Kidney (tissue), 14 donors: ENCODE data around the gene MEAF6. TPM values are rescaled to one million over a fixed set of nuclear protein-coding genes. Genes with fewer than 3 reads are reported as not detected.

Experiments used
- DNase-seq, 5 donors: peaks; one replicate each; pipeline ENCODE4 v3.0.0-alpha.2; 2013 to 2020
- FAIRE-seq: peaks from 2 replicates; lab custom pipeline; 2012; peaks lifted over from hg19 to GRCh38; lab: Jason Lieb, UNC
- H3K27ac ChIP-seq, 2 donors: one replicate each; pipeline ENCODE4 v1.7.0; 2013; ENCODE audit warnings: low read depth in 2 of 2, low read length in 2 of 2, inconsistent platforms in 1 of 2
- H3K27me3 ChIP-seq: one replicate; pipeline ENCODE4 v1.7.1; 2013; ENCODE audit warnings: low read length, inconsistent platforms; ENCODE audit not compliant: control insufficient read depth, insufficient read depth
- H3K36me3 ChIP-seq, 3 donors: one replicate each; pipeline versions ENCODE4 v1.7.0 to v1.7.1; 2013; ENCODE audit warnings: low read length in 3 of 3, control low read depth in 1 of 3, inconsistent platforms in 1 of 3; ENCODE audit not compliant: insufficient read depth in 3 of 3, control insufficient read depth in 2 of 3
- H3K4me1 ChIP-seq, 3 donors: one replicate each; pipeline versions ENCODE4 v1.7.0 to v1.7.1; 2013; ENCODE audit warnings: low read length in 3 of 3, inconsistent platforms in 1 of 3, low read depth in 1 of 3; ENCODE audit not compliant: control insufficient read depth in 2 of 3, insufficient read depth in 2 of 3
- H3K4me3 ChIP-seq, 3 donors: one replicate each; pipeline versions ENCODE4 v1.7.0 to v1.8.1; 2013; ENCODE audit warnings: low read length in 3 of 3, control low read depth in 1 of 3, inconsistent platforms in 1 of 3
- H3K9ac ChIP-seq, 3 donors: one replicate each; pipeline versions ENCODE4 v1.7.0 to v1.7.1; 2013; ENCODE audit warnings: low read length in 3 of 3, control low read depth in 1 of 3, inconsistent platforms in 1 of 3
- H3K9me3 ChIP-seq, 3 donors: one replicate each; pipeline versions ENCODE4 v1.7.0 to v1.7.1; 2013; ENCODE audit warnings: low read length in 3 of 3, control low read depth in 1 of 3, inconsistent platforms in 1 of 3; ENCODE audit not compliant: control insufficient read depth in 2 of 3, insufficient read depth in 1 of 3
- intact Hi-C: fragments of 100-400 bp; cut with DNase I; formaldehyde crosslinking; loops from one replicate; pipeline ENCODE4 v1.11.1; 2022
- polyA plus RNA-seq: library from polyadenylated mRNA; stranded (reverse); fragments of 350-450 nt; fragmentation: Illumina TruSeq; extraction: RNeasy Lipid Tissue Mini Kit (QIAGEN cat#74804); gene quantifications from one replicate; pipeline ENCODE4 v1.2.3, GENCODE V29; 2014; ENCODE audit warnings: low read depth, low replicate concordance; ENCODE audit not compliant: insufficient read depth
- total RNA-seq: library from RNA; stranded (reverse); fragmentation: NEBNext Ultra II Directional; extraction: Animal tissue kit (Norgen Biotek cat#: 25700); gene quantifications from one replicate; pipeline ENCODE4 v1.2.1, GENCODE V29; 2021
- TF ChIP-seq, protein P1 (sequence below): IDR thresholded peaks from 3 replicates; pipeline ENCODE4 v1.5.1; 2012; ENCODE audit warnings: mild to moderate bottlenecking, moderate library complexity, borderline replicate concordance; ENCODE audit not compliant: insufficient read depth; ENCODE audit errors: extremely low read depth
- donor health status: control.
- donor health status: control.
- donor health status: control.
- donor health status: control.
- donor health status: control.
- donor health status: DM: yes; HTN: yes; CAD: no.
- donor health status: Normal renal cell carcinoma (clear cell type).

MEAF6 gene
- total and polyA plus RNA-seq, 2 donors from 2014 or later = 45.7 to 65.8 TPM

DNA sequence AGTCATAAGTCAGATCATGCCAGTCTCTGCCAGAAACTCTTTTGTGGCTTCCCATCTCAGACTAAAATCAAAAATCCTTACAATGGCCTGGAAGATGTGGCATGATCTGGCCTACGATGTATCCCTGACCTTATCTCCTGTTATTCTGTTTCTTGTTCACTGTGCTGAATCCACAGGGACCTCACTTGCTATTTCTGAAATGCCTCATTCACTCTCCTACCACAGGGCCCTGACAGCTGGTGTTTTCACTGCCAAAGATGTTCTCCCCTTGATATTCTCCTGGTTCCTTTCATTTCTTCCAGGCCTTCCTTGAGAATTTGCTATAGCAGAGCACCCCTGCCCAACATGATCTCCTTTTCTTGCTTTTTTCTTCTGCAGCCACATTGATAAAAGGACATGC, 43.8 kb upstream of the MEAF6 start:
- Histone ChIP-seq H3K4me3 (no peak overlapping the region), H3K4me1 (peaks cover 0 to 9% (median under 1%) of the 10 kb centered on the region in 3 donors), H3K36me3 (no peaks in the 10 kb centered on the region), H3K27ac (no peak overlapping the region), H3K9me3 (no peaks in the 10 kb centered on the region), H3K9ac (no peak overlapping the region), H3K27me3 (no peaks in the 10 kb centered on the region)
- DNase-seq (no peak), FAIRE-seq (no peak)
- intact Hi-C loops = no loop called here
- TF ChIP-seq, protein P1, sequence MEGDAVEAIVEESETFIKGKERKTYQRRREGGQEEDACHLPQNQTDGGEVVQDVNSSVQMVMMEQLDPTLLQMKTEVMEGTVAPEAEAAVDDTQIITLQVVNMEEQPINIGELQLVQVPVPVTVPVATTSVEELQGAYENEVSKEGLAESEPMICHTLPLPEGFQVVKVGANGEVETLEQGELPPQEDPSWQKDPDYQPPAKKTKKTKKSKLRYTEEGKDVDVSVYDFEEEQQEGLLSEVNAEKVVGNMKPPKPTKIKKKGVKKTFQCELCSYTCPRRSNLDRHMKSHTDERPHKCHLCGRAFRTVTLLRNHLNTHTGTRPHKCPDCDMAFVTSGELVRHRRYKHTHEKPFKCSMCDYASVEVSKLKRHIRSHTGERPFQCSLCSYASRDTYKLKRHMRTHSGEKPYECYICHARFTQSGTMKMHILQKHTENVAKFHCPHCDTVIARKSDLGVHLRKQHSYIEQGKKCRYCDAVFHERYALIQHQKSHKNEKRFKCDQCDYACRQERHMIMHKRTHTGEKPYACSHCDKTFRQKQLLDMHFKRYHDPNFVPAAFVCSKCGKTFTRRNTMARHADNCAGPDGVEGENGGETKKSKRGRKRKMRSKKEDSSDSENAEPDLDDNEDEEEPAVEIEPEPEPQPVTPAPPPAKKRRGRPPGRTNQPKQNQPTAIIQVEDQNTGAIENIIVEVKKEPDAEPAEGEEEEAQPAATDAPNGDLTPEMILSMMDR = no peak

DNA sequence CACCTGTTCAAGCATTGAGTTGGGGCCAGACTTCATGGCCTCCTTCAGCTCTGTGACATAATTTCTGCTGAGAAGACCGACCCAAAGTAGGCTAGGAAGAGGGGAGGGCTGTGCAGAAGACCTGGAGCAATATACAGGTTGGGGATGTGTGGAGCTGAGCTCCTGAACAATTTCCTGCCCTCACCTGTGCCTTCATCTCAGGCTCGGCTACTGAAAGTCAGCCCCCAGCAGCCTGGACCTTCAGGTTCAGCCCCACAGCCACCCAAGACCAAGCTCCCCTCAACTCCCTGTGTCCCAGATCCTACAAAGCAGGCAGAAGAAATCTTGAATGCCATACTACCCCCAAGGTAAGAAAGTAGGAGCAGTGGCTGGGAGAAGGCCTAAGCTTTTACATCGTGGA, 42.8 kb upstream of the MEAF6 start:
- DNase-seq (no peak), FAIRE-seq (no peak)
- Histone ChIP-seq H3K9ac (peak overlapping the region in 2 of 3 donors; percentile 67 to 76), H3K9me3 (no peaks in the 10 kb centered on the region), H3K4me3 (peak overlapping the region; percentile 62 to 77 (median 75)), H3K36me3 (peaks cover 0 to 4% (median 0%) of the 10 kb centered on the region in 3 donors), H3K27ac (no peak overlapping the region), H3K27me3 (no peaks in the 10 kb centered on the region), H3K4me1 (peaks cover 5 to 19% (median 6%) of the 10 kb centered on the region in 3 donors)
- intact Hi-C loops = no loop called here
- TF ChIP-seq, protein P1 = no peak

DNA sequence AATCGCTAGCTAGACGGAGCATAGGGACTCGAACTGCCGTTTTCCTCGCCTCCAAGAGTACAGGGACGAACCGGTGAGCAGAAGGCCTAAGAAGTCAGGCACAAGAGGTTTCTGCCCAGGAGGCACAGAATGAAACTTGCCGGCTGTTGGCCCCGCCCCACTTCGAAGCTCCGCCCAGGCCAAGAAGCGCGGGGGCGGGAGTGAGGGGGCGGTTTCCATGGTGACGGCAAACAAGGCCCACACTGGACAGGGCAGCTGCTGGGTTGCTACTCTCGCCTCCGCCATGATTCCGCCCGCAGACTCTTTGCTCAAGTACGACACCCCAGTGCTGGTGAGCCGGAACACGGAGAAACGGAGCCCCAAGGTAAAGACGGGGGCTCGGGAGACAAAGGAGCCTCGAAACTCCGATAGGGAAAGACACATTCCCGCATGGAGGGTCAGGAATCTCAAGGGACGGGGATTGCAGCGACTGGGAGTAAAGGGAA, 42.2 kb upstream of the MEAF6 start, which contains the start of gene DNALI1:
DNALI1 (plus strand) TSS at position 229 of the 485 bp plus-strand sequence; CDS start at position 284, 55 bp downstream.
- Histone ChIP-seq H3K36me3 (peaks cover 0 to 6% (median 0%) of the 10 kb centered on the region in 3 donors), H3K4me3 (peak within 1 kb of the TSS; percentile 62 to 77 (median 75)), H3K27ac (peak within 1 kb of the TSS; percentile 20 to 53), H3K27me3 (no peaks in the 10 kb centered on the region), H3K4me1 (peaks cover 5 to 20% (median 6%) of the 10 kb centered on the region in 3 donors), H3K9me3 (no peaks in the 10 kb centered on the region), H3K9ac (peak within 1 kb of the TSS in 2 of 3 donors; percentile 67 to 76)
- intact Hi-C loops = no loop called here
- FAIRE-seq (peak; percentile 52), DNase-seq (peak; percentile 95 to 97 (median 97))
- TF ChIP-seq, protein P1 = no peak
